Measurements from ENCODE around the gene SMG5.

DNA sequence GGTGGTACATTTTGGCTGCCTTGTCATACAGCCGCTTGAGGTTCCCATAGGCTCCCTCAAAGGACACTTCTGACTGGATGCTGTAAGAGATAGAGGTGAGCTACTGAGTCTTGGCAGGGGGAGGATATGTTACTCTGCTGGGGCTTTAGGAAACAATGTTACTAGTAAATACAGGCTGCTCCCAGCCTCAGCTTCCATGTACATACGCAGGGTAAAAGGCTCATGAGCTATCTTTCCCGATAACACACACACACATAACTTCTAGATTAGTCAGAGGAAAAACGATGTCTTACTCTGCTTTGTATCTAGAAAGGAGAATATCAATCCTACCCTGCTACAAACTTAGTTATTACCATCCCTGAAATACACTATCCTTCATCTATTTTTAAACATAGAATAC is 14.3 kb downstream of the SMG5 start:
- TF ChIP-seq POLR2AphosphoS5 (IDR thresholded peaks at IDR 0.05; ENCODE audit: low read depth), result no peak
- TF ChIP-seq, protein P1, sequence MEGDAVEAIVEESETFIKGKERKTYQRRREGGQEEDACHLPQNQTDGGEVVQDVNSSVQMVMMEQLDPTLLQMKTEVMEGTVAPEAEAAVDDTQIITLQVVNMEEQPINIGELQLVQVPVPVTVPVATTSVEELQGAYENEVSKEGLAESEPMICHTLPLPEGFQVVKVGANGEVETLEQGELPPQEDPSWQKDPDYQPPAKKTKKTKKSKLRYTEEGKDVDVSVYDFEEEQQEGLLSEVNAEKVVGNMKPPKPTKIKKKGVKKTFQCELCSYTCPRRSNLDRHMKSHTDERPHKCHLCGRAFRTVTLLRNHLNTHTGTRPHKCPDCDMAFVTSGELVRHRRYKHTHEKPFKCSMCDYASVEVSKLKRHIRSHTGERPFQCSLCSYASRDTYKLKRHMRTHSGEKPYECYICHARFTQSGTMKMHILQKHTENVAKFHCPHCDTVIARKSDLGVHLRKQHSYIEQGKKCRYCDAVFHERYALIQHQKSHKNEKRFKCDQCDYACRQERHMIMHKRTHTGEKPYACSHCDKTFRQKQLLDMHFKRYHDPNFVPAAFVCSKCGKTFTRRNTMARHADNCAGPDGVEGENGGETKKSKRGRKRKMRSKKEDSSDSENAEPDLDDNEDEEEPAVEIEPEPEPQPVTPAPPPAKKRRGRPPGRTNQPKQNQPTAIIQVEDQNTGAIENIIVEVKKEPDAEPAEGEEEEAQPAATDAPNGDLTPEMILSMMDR (conservative IDR thresholded peaks at IDR 0.05; ENCODE audit: low read depth in 2 of 2), result no peak
- no peak for TF ChIP-seq ZNF331 (CRISPR knock-in tag; IDR thresholded peaks at IDR 0.05; ENCODE audit: low read depth)
- no peak for TF ChIP-seq EZH2phosphoT487 (IDR thresholded peaks at IDR 0.05; ENCODE audit: unreplicated experiment)
- no peak for TF ChIP-seq EZH2 (IDR thresholded peaks at IDR 0.05; ENCODE audit: low read depth, unreplicated experiment)

Data from GM23338 (cell line).